HCT116 (cell line): ENCODE results near the gene STKLD1.

Experiments
- JUND ChIP-seq: IDR thresholded peaks from 2 replicates; pipeline ENCODE4 v1.6.1; 2012
- TF ChIP-seq, protein P1 (sequence below), 3 experiments: fragments of 200-600 bp in 1 of 3; sonication (generic) in 1 of 3; IDR thresholded peaks in 2 of 3; conservative IDR thresholded peaks in 1 of 3; 2 replicates each; pipeline ENCODE4 v1.5.1; 2012 to 2017; ENCODE audit warnings: low read depth in 2 of 3, low read length in 2 of 3, antibody characterized with exemption in 1 of 3, borderline replicate concordance in 1 of 3, control low read depth in 1 of 3, mild to moderate bottlenecking in 1 of 3, mixed read lengths in 1 of 3, mixed run types in 1 of 3, moderate library complexity in 1 of 3; ENCODE audit not compliant: insufficient read depth in 1 of 3

DNA sequence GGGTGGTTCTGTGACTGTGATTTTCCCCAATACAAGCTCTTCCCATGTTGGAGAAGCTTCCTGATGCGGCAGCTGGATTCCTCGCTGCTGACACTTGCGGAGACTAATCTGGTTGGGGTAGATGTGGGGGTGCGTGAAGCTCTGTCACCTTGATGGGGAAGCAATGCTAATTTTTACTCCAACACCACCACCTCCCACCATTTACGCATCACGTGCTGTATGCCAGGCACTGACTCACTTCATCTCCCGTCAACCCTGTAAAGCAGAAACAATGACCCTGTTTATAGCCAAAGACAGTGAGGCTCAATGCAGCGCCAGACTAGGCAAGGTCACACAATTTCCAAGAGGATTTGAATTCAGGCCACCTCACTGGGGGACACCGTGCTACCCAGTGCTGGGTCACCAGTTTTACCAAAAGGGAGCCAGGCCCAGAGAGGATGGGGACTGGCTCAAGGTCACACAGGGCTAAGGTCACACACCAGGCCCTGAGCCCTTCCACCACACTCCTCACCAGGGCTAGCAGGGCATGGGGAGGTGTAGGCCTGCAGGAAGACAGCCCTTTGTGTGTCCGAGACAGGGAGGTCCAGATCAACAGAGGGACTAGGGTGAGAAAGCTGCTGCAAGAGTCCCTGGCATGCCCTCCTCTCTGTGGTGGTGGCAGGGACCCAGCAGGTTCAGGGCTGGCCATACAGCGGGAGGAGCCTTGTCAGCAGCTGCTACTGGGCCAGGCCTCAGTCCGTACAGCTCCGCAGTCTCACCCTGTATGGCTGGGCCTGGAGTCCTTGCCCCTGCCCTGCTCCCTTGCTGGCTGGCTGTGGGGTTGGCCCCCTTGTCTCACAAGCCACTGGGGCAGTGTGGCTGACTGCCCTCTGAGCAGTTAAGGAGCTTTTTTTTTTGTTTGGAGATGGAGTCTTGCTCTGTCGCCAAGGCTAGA, 3.3 kb downstream of the STKLD1 start:
- TF ChIP-seq, protein P1, sequence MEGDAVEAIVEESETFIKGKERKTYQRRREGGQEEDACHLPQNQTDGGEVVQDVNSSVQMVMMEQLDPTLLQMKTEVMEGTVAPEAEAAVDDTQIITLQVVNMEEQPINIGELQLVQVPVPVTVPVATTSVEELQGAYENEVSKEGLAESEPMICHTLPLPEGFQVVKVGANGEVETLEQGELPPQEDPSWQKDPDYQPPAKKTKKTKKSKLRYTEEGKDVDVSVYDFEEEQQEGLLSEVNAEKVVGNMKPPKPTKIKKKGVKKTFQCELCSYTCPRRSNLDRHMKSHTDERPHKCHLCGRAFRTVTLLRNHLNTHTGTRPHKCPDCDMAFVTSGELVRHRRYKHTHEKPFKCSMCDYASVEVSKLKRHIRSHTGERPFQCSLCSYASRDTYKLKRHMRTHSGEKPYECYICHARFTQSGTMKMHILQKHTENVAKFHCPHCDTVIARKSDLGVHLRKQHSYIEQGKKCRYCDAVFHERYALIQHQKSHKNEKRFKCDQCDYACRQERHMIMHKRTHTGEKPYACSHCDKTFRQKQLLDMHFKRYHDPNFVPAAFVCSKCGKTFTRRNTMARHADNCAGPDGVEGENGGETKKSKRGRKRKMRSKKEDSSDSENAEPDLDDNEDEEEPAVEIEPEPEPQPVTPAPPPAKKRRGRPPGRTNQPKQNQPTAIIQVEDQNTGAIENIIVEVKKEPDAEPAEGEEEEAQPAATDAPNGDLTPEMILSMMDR (IDR thresholded peaks at IDR 0.05 in 2 of 3, conservative IDR thresholded peaks at IDR 0.05 in 1 of 3; ENCODE audit: borderline replicate concordance in 1 of 3, insufficient read depth in 1 of 3, low read depth in 2 of 3, low read length in 2 of 3), result no peak
- TF ChIP-seq JUND, result no peak
